Activated T-cell treated with anti-CD3 and anti-CD28 coated beads for 24 hours (primary cell): ENCODE measurements around the gene CNOT11.
"Not testable (repeated sequence)": the region's sequence is repeated elsewhere in the genome, so short reads cannot be mapped to it uniquely, and the experiment has no call there.

Source experiments
- DNase-seq: peaks from one replicate; pipeline ENCODE4 v3.0.0-alpha.2; 2020; ENCODE audit warnings: low read depth

Gene CNOT11

GRCh38 chr2:101252408-101253012, at the start of gene CNOT11:
Gene CNOT11 (plus strand): TSS chr2:101252886. CDS start chr2:101252965, 79 bp downstream.
- peak; percentile 98 for DNase-seq

- DNase-seq, result no peak
Measured at GRCh38 chr2:101204400-101205115, 48.1 kb upstream of the CNOT11 start.

- DNase-seq, result peak; percentile 19
Measured at GRCh38 chr2:101205521-101206479, 46.9 kb upstream of the CNOT11 start.

- DNase-seq, result no peak
Measured at GRCh38 chr2:101208830-101209229, 43.9 kb upstream of the CNOT11 start.

GRCh38 chr2:101219246-101219645, 33.4 kb upstream of the CNOT11 start:
- DNase-seq, result no peak

- DNase-seq, result not testable (repeated sequence)
Measured at GRCh38 chr2:101220091-101220490, 32.6 kb upstream of the CNOT11 start.

- DNase-seq, result peak; percentile 21
Measured at GRCh38 chr2:101223814-101224231, 28.9 kb upstream of the CNOT11 start.

GRCh38 chr2:101230541-101231001, 22.1 kb upstream of the CNOT11 start:
- no peak for DNase-seq

- no peak for DNase-seq
Measured at GRCh38 chr2:101231240-101231639, 21.4 kb upstream of the CNOT11 start.

GRCh38 chr2:101231937-101232730, 20.6 kb upstream of the CNOT11 start:
- no peak for DNase-seq

- no peak for DNase-seq
Measured at GRCh38 chr2:101232770-101233169, 19.9 kb upstream of the CNOT11 start.

- DNase-seq, result no peak
Measured at GRCh38 chr2:101234169-101234938, 18.3 kb upstream of the CNOT11 start.

GRCh38 chr2:101235956-101236355, 16.7 kb upstream of the CNOT11 start:
- not testable (repeated sequence) for DNase-seq

- DNase-seq, result not testable (repeated sequence)
Measured at GRCh38 chr2:101237944-101238343, 14.7 kb upstream of the CNOT11 start.

GRCh38 chr2:101238930-101239759, 13.5 kb upstream of the CNOT11 start:
- DNase-seq, result no peak

GRCh38 chr2:101239760-101240118, 12.9 kb upstream of the CNOT11 start:
- not testable (repeated sequence) for DNase-seq

GRCh38 chr2:101240694-101241093, 12.0 kb upstream of the CNOT11 start:
- not testable (repeated sequence) for DNase-seq

- no peak for DNase-seq
Measured at GRCh38 chr2:101241158-101241557, 11.5 kb upstream of the CNOT11 start.

- not testable (repeated sequence) for DNase-seq
Measured at GRCh38 chr2:101244373-101244772, 8.3 kb upstream of the CNOT11 start.

GRCh38 chr2:101244899-101245298, 7.8 kb upstream of the CNOT11 start:
- DNase-seq, result not testable (repeated sequence)
